Measurements from ENCODE around the gene CABP7. TPM values are rescaled to one million over a fixed set of nuclear protein-coding genes. Genes with fewer than 3 reads are reported as not detected.

Gene CABP7
- total RNA-seq, 1 donor from 2014 or later, result not detected

DNA sequence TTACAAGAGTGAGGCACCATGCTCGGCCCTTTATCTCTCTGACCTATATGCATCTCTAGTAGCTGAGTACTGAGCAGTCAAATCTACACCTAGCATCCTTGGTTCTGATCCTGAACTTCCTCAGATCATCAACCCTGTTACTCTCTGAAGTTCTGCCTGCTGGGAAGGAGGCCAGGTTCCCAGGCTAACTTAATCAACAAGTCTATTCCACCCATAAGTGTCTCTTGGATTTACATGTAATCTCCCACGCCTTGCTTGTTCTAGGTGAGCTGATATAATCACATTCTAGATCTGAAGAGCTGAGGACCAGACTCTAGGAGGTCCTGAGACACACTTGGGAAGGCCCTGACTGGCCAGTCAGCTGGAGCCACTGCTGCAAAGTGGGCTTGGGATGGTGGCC lies 22.1 kb downstream of the CABP7 start:
- TF ChIP-seq CTCF (IDR thresholded peaks at IDR 0.05), result no peak
- no peaks in the 10 kb centered on the region for H3K4me1 ChIP-seq
- H3K27ac ChIP-seq, result no peak overlapping the region
- ATAC-seq (no peak), DNase-seq (no peak)
- intact Hi-C loops (cut with DNase I), result no loop called here
- H3K4me3 ChIP-seq, result no peak overlapping the region
- no peaks in the 10 kb centered on the region for H3K9me3 ChIP-seq
- H3K36me3 ChIP-seq, result peaks cover 67% of the 10 kb centered on the region
- H3K27me3 ChIP-seq (ENCODE audit: low read depth), result no peaks in the 10 kb centered on the region

DNA sequence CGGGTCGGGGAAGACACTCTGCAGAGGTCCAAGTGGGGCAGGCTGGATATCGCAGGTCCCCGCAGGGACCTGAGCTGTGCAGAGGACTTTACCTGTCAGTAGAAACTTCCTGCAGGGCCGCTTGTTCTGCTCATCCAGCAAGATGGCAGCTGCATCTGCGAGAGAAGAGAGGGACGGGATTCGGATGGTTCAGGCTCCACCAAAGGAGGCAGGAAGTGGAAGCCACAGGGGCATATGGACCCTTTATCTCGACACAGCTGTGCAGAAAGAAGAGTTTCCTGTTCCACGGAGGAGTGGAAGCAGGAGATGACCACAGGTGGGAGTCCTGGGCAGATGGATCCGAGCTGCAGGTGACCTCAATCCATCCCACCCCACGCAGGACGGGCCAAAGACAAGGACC lies 22.5 kb downstream of the CABP7 start:
- no peak for DNase-seq
- Histone ChIP-seq H3K27ac (no peak overlapping the region), H3K27me3 (ENCODE audit: low read depth) (no peaks in the 10 kb centered on the region), H3K4me3 (no peak overlapping the region), H3K9me3 (no peaks in the 10 kb centered on the region), H3K36me3 (peaks cover 71% of the 10 kb centered on the region), H3K4me1 (no peaks in the 10 kb centered on the region)
- TF ChIP-seq CTCF (IDR thresholded peaks at IDR 0.05), result no peak
- ATAC-seq, result no peak
- intact Hi-C loops (cut with DNase I), result no loop called here

DNA sequence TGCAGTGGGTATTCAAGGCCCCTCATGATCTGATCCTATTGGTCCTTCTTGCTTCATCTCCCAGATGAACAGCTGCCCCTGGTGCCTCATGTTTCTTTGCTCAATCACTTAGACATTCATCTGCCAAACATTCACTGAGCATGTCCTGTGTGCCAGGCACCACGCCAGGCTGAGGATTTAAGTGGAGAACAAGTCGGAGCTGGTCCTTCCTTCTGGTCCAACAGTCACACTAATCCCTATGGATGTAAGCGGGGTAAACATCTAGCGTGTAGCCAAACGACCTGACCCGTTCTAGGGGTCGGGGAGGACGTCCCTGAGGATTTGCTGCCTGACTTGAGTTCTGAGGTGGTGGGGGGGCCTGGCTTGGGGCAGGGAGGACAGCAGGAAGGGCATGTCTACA lies 25.1 kb downstream of the CABP7 start:
- Histone ChIP-seq H3K4me1 (no peaks in the 10 kb centered on the region), H3K27me3 (ENCODE audit: low read depth) (no peaks in the 10 kb centered on the region), H3K9me3 (no peaks in the 10 kb centered on the region), H3K36me3 (peaks cover 64% of the 10 kb centered on the region), H3K27ac (no peak overlapping the region), H3K4me3 (no peak overlapping the region)
- ATAC-seq (no peak), DNase-seq (no peak)
- TF ChIP-seq CTCF (IDR thresholded peaks at IDR 0.05), result no peak
- intact Hi-C loops (cut with DNase I), result no loop called here

DNA sequence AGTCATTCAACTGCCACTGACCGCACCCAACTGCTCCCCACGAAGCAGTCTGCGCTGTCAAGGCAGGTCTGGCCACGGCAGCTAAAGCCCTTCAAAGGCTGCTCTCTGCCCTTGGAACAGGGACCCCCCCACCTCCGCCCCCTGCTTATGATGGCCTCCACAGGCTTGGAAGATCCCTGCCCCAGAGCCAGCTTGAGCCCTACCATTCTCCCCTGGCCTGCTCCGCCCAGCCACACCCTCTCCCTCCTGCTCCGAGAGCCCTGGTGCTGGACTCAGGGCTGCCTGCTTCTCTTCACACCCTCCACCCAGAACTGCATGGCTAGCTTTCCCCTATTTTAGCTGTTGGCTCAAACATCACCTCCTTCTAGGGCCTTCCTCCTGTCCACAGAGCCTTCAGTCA lies 28.0 kb downstream of the CABP7 start:
- intact Hi-C loops (cut with DNase I), result no loop called here
- DNase-seq, result no peak
- TF ChIP-seq CTCF (IDR thresholded peaks at IDR 0.05), result no peak

DNA sequence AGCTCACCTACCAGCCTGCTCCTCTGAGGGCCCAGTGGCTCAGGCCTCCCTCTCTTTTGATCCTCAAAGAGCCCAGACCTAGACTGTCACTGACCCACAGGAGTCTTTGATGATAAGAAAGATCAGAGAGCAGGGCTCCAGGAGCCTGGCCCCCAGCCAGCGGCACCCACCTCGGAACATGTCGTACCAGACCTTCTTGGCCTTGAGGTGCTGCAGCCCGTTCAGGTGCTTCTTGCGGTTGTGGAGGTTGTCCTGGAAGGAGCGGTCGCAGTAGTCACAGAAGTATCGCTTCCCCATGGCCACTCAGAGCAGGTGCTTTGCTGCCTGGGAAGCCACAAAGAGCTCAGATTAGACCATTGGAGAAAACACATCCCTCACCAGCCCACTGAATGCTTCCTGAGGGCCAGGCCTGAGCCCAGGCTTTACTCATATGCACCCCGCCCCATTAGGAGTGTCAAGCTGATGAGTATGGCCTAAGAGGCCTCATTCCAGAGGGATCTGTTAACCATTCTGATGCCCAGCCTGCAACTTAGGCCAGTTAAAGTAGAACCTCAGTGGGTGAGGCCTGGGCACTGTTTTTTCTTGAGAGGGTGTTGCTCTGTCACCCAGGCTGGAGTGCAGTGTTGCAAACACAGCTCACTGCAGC lies 28.6 kb downstream of the CABP7 start:
- no peaks in the 10 kb centered on the region for H3K4me1 ChIP-seq

More for the DNA sequence above, 28.0 kb downstream of the CABP7 start:
- no peaks in the 10 kb centered on the region for H3K27me3 ChIP-seq (ENCODE audit: low read depth)
- no peaks in the 10 kb centered on the region for H3K9me3 ChIP-seq
- ATAC-seq, result no peak
- H3K4me1 ChIP-seq, result no peaks in the 10 kb centered on the region
- no peak overlapping the region for H3K4me3 ChIP-seq
- peaks cover 44% of the 10 kb centered on the region for H3K36me3 ChIP-seq
- no peak overlapping the region for H3K27ac ChIP-seq

More for the DNA sequence above, 28.6 kb downstream of the CABP7 start:
- intact Hi-C loops (cut with DNase I), result no loop called here
- H3K9me3 ChIP-seq, result no peaks in the 10 kb centered on the region
- peaks cover 42% of the 10 kb centered on the region for H3K36me3 ChIP-seq
- no peak overlapping the region for H3K4me3 ChIP-seq
- DNase-seq (no peak), ATAC-seq (no peak)
- H3K27ac ChIP-seq, result no peak overlapping the region
- H3K27me3 ChIP-seq (ENCODE audit: low read depth), result no peaks in the 10 kb centered on the region
- TF ChIP-seq CTCF (IDR thresholded peaks at IDR 0.05), result no peak

Measured in lower lobe of right lung (tissue), 2 donors.